ENCODE measurements around the gene SRPK3. TPM values are rescaled to one million over a fixed set of nuclear protein-coding genes. Genes with fewer than 3 reads are reported as not detected.

The SRPK3 gene
- total and polyA plus RNA-seq, 2 donors from 2014 or later, result 0.58 to 1.1 TPM

DNA sequence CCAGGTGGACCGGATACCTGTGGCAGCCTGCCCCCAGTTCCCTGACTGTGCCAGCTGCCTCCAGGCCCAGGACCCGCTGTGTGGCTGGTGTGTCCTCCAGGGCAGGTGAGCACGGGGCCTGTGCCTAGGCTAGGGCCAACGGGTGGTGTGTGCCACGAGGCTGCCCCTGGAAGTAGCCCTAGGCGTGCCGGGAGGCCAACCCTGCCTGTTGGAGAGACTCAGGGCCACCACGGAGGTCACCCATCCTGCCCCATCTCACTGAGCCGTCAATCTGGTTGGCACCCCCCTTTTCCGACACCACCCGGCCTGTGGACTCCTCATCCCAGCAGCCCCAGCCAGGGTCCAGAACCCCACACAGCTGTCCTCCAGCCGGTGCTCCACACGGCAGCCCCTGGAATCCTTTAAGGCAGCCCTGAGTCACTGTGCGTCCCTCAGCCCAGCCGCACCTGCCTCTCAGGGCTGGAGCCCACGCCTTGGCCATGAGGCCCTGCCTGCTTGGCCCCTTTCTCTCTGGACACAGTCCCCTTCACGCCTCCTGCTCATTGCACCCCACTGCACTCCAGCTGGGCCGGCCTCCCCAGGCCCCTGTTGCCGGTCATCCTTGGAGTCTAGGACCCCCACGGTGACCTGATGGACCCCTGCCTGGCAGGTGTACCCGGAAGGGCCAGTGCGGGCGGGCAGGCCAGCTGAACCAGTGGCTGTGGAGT, 11.5 kb upstream of the SRPK3 start:
- intact Hi-C loops (cut with DNase I), result loop anchor here (10.0 kb wide), 1 partner anchor 185 kb away; no protein-coding TSS in a partner anchor
- Histone ChIP-seq H3K36me3 (ENCODE audit: control insufficient read depth in 2 of 3, insufficient read depth in 3 of 3, low read length in 3 of 3) (no peaks in the 10 kb centered on the region), H3K9ac (ENCODE audit: low read length in 3 of 3) (no peak overlapping the region), H3K9me3 (ENCODE audit: control insufficient read depth in 2 of 3, insufficient read depth in 1 of 3, low read length in 3 of 3) (no peaks in the 10 kb centered on the region), H3K27me3 (ENCODE audit: control insufficient read depth, insufficient read depth, low read length) (no peaks in the 10 kb centered on the region), H3K4me1 (ENCODE audit: control insufficient read depth in 2 of 3, insufficient read depth in 2 of 3, low read depth in 1 of 3, low read length in 3 of 3) (no peaks in the 10 kb centered on the region), H3K4me3 (ENCODE audit: low read length in 3 of 3) (no peak overlapping the region), H3K27ac (ENCODE audit: low read depth in 2 of 2, low read length in 2 of 2) (no peak overlapping the region)
- TF ChIP-seq, protein P1, sequence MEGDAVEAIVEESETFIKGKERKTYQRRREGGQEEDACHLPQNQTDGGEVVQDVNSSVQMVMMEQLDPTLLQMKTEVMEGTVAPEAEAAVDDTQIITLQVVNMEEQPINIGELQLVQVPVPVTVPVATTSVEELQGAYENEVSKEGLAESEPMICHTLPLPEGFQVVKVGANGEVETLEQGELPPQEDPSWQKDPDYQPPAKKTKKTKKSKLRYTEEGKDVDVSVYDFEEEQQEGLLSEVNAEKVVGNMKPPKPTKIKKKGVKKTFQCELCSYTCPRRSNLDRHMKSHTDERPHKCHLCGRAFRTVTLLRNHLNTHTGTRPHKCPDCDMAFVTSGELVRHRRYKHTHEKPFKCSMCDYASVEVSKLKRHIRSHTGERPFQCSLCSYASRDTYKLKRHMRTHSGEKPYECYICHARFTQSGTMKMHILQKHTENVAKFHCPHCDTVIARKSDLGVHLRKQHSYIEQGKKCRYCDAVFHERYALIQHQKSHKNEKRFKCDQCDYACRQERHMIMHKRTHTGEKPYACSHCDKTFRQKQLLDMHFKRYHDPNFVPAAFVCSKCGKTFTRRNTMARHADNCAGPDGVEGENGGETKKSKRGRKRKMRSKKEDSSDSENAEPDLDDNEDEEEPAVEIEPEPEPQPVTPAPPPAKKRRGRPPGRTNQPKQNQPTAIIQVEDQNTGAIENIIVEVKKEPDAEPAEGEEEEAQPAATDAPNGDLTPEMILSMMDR (IDR thresholded peaks at IDR 0.05; ENCODE audit: borderline replicate concordance, extremely low read depth, insufficient read depth), result no peak
- DNase-seq, result peak in 2 of 5 donors; percentile 18 to 75
- no peak for FAIRE-seq

DNA sequence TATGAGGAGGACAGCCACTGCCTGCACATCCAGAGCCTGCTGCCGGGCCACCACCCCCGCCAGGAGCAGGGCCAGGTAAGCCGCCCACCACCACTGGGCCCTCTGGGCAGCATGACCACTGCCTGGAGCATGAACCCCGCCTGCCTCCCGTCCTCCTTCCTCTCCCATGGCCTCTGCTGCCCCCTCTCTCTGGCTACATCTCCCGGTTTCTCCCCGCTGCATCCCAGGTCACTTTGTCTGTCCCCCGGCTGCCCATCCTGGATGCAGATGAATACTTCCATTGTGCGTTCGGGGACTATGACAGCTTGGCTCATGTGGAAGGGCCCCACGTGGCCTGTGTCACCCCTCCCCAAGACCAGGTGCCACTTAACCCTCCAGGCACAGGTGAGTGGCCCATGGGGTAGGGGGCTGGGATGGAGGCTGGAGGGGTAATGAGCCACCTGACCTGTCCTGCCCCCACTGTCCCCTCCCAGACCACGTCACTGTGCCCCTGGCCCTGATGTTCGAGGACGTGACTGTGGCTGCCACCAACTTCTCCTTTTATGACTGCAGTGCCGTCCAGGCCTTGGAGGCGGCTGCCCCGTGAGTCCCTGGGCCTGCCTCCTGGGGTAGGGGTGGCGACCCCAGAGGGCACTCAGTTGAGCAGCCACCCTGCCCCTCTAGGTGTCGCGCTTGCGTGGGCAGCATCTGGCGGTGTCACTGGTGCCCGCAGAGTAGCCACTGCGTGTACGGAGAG, 10.8 kb upstream of the SRPK3 start:
- FAIRE-seq (no peak), DNase-seq (peak in 1 of 5 donors; percentile 24)
- no peaks in the 10 kb centered on the region for H3K36me3 ChIP-seq (ENCODE audit: control insufficient read depth in 2 of 3, insufficient read depth in 3 of 3, low read length in 3 of 3)
- no peak overlapping the region for H3K9ac ChIP-seq (ENCODE audit: low read length in 3 of 3)
- intact Hi-C loops (cut with DNase I), result loop anchor here (10.0 kb wide), 1 partner anchor 185 kb away; no protein-coding TSS in a partner anchor
- no peaks in the 10 kb centered on the region for H3K27me3 ChIP-seq (ENCODE audit: control insufficient read depth, insufficient read depth, low read length)
- H3K4me3 ChIP-seq (ENCODE audit: low read length in 3 of 3), result no peak overlapping the region
- H3K9me3 ChIP-seq (ENCODE audit: control insufficient read depth in 2 of 3, insufficient read depth in 1 of 3, low read length in 3 of 3), result no peaks in the 10 kb centered on the region
- H3K4me1 ChIP-seq (ENCODE audit: control insufficient read depth in 2 of 3, insufficient read depth in 2 of 3, low read depth in 1 of 3, low read length in 3 of 3), result no peaks in the 10 kb centered on the region
- H3K27ac ChIP-seq (ENCODE audit: low read depth in 2 of 2, low read length in 2 of 2), result no peak overlapping the region
- TF ChIP-seq, protein P1 (IDR thresholded peaks at IDR 0.05; ENCODE audit: borderline replicate concordance, extremely low read depth, insufficient read depth), result no peak

DNA sequence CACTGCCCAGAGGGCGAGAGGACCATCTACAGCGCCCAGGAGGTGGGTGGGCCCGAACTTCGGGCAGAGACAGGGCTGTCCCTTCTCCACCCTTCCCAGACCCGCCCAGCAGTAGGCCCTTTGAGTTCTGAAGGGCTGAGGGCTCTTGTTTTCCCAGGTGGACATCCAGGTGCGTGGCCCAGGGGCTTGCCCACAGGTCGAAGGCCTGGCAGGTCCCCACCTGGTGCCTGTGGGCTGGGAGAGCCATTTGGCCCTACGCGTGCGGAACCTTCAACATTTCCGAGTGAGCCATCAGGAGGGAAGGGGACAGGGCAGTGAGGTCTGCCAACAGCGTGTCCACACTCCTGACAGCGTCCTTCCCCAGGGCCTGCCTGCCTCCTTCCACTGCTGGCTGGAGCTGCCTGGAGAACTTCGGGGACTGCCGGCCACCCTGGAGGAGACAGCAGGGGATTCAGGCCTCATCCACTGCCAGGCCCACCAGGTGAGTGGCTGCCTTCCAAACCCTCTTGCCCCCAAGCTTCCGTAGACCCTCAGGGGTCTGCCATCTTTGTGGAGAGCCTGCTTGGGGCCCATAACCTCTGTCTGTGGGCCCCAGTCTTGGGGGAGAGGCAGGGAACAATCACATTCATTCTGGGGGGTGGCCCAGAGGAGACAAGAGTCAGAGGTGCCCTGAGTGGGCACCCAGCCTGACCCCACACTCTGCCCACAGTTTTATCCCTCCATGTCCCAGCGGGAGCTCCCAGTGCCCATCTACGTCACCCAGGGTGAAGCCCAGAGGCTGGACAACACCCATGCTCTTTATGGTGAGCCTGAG, 10.0 kb upstream of the SRPK3 start:
- FAIRE-seq, result no peak
- intact Hi-C loops (cut with DNase I), result no loop called here
- Histone ChIP-seq H3K9ac (ENCODE audit: low read length in 3 of 3) (no peak overlapping the region), H3K4me3 (ENCODE audit: low read length in 3 of 3) (no peak overlapping the region), H3K27ac (ENCODE audit: low read depth in 2 of 2, low read length in 2 of 2) (no peak overlapping the region), H3K36me3 (ENCODE audit: control insufficient read depth in 2 of 3, insufficient read depth in 3 of 3, low read length in 3 of 3) (no peaks in the 10 kb centered on the region), H3K27me3 (ENCODE audit: control insufficient read depth, insufficient read depth, low read length) (no peaks in the 10 kb centered on the region), H3K9me3 (ENCODE audit: control insufficient read depth in 2 of 3, insufficient read depth in 1 of 3, low read length in 3 of 3) (no peaks in the 10 kb centered on the region), H3K4me1 (ENCODE audit: control insufficient read depth in 2 of 3, insufficient read depth in 2 of 3, low read depth in 1 of 3, low read length in 3 of 3) (no peaks in the 10 kb centered on the region)
- TF ChIP-seq, protein P1 (IDR thresholded peaks at IDR 0.05; ENCODE audit: borderline replicate concordance, extremely low read depth, insufficient read depth), result no peak
- peak in 1 of 5 donors; percentile 25 for DNase-seq

Data from kidney (tissue), 14 donors.